ENCODE results near the gene SWAP70. TPM values are rescaled to one million over a fixed set of nuclear protein-coding genes. Genes with fewer than 3 reads are reported as not detected.

Gene SWAP70
- total RNA-seq, 4 donors from 2014 or later: 11.5 to 65.6 (median 41.5) TPM

DNA sequence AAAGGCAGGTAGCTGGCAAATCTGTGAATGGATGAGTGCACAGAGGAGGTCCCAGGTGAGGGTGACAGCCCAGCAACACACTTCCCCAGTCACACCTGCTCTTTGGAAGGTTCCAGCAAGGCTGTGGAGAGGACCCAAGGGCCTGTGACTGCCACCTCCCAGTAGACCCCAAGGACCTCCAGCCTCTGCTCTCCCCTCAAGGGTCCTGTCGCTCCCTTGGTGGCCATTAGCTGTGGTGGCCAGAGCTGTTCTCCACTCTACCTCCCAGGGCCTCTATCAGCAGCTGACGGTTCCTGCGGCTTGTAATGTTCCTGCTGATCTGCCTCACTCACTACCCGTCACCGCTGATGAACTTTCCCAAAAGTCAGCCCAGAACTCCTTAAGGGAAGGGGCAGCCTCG is 93.0 kb downstream of the SWAP70 start:
- H3K4me1 ChIP-seq: peaks cover 7 to 9% of the 10 kb centered on the region in 2 donors
- TF ChIP-seq, protein P1, sequence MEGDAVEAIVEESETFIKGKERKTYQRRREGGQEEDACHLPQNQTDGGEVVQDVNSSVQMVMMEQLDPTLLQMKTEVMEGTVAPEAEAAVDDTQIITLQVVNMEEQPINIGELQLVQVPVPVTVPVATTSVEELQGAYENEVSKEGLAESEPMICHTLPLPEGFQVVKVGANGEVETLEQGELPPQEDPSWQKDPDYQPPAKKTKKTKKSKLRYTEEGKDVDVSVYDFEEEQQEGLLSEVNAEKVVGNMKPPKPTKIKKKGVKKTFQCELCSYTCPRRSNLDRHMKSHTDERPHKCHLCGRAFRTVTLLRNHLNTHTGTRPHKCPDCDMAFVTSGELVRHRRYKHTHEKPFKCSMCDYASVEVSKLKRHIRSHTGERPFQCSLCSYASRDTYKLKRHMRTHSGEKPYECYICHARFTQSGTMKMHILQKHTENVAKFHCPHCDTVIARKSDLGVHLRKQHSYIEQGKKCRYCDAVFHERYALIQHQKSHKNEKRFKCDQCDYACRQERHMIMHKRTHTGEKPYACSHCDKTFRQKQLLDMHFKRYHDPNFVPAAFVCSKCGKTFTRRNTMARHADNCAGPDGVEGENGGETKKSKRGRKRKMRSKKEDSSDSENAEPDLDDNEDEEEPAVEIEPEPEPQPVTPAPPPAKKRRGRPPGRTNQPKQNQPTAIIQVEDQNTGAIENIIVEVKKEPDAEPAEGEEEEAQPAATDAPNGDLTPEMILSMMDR (IDR thresholded peaks at IDR 0.05): no peak
- no peak for TF ChIP-seq POLR2A (IDR thresholded peaks at IDR 0.05)
- intact Hi-C loops (cut with DNase I; ENCODE audit: low total_unique reads): loop anchor here (10.0 kb wide), 2 partner anchors 218 to 568 kb away; no protein-coding TSS in a partner anchor
- DNase-seq: no peak
- H3K4me3 ChIP-seq: no peak overlapping the region
- H3K27me3 ChIP-seq: no peaks in the 10 kb centered on the region
- H3K27ac ChIP-seq: peak overlapping the region in 1 of 2 donors; percentile 15
- H3K9me3 ChIP-seq: no peaks in the 10 kb centered on the region
- no peaks in the 10 kb centered on the region for H3K36me3 ChIP-seq

GRCh38 chr11:9757809-9758636 is 94.1 kb downstream of the SWAP70 start:
- TF ChIP-seq POLR2A (IDR thresholded peaks at IDR 0.05): peak; percentile 61 to 71
- TF ChIP-seq, protein P1 (IDR thresholded peaks at IDR 0.05): peak; percentile 35 to 98 (median 98)
- no peaks in the 10 kb centered on the region for H3K9me3 ChIP-seq
- H3K27me3 ChIP-seq: no peaks in the 10 kb centered on the region
- no peaks in the 10 kb centered on the region for H3K36me3 ChIP-seq
- peak; percentile 87 to 88 for DNase-seq
- peaks cover 7 to 9% of the 10 kb centered on the region in 2 donors for H3K4me1 ChIP-seq
- H3K4me3 ChIP-seq: peak overlapping the region; percentile 53 to 61
- intact Hi-C loops (cut with DNase I; ENCODE audit: low total_unique reads): loop anchor here (10.0 kb wide), 2 partner anchors 217 to 567 kb away; no protein-coding TSS in a partner anchor
- peak overlapping the region; percentile 85 to 95 for H3K27ac ChIP-seq

GRCh38 chr11:9758637-9759518 is 95.0 kb downstream of the SWAP70 start:
- Histone ChIP-seq H3K4me1 (peaks cover 7 to 9% of the 10 kb centered on the region in 2 donors), H3K27me3 (no peaks in the 10 kb centered on the region), H3K4me3 (peak overlapping the region; percentile 53 to 61), H3K9me3 (no peaks in the 10 kb centered on the region), H3K27ac (peak overlapping the region; percentile 85 to 95), H3K36me3 (no peaks in the 10 kb centered on the region)
- intact Hi-C loops (cut with DNase I; ENCODE audit: low total_unique reads): loop anchor here (10.0 kb wide), 2 partner anchors 216 to 566 kb away; no protein-coding TSS in a partner anchor
- TF ChIP-seq, protein P1 (IDR thresholded peaks at IDR 0.05): peak; percentile 27 to 61 (median 50)
- no peak for TF ChIP-seq POLR2A (IDR thresholded peaks at IDR 0.05)
- DNase-seq: peak; percentile 75 to 81

DNA sequence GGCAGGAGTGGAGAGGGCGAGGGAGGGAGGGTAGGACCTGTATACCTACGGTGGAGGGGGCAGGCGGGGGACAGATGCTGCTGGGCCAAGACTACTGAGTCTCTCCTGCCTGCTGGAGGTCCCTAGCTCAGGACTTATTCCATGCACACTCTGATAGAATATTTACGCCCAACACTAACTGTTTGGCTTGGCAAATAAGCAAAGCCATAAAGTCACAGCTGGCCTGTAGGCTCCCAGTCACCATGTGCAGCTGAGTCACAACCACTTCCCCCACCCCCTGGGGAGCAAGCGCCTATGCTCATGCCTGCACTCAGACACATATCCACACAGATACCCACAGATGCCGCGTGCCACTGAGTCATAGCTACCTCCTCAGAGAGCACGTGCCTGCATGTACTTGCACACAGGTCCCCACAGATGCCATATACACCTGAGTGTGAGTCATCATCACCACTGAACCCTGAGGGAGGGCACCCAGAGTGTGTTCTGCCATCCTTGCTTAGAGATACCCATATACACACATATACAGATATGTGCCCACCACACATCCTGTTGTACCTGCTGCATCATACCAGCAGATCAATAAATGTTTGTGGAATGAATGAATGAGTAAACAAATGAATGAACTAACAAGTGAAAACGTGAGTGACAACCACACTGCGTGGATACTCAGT is 95.8 kb downstream of the SWAP70 start:
- Histone ChIP-seq H3K27ac (peak overlapping the region; percentile 85 to 95), H3K4me3 (no peak overlapping the region), H3K27me3 (no peaks in the 10 kb centered on the region), H3K9me3 (no peaks in the 10 kb centered on the region), H3K36me3 (no peaks in the 10 kb centered on the region), H3K4me1 (peaks cover 7 to 9% of the 10 kb centered on the region in 2 donors)
- peak; percentile 78 to 87 for DNase-seq
- intact Hi-C loops (cut with DNase I; ENCODE audit: low total_unique reads): loop anchor here (10.0 kb wide), 2 partner anchors 215 to 565 kb away; no protein-coding TSS in a partner anchor
- no peak for TF ChIP-seq POLR2A (IDR thresholded peaks at IDR 0.05)
- TF ChIP-seq, protein P1 (IDR thresholded peaks at IDR 0.05): no peak
